ENCODE data around the gene RGS9BP. TPM values are rescaled to one million over a fixed set of nuclear protein-coding genes. Genes with fewer than 3 reads are reported as not detected.

The RGS9BP gene
- total and polyA plus RNA-seq, 2 of the 13 experiments (the other 11 are each of a cell fraction or from before 2014, with no cell fraction given): 0.01 TPM; not detected in 1

GRCh38 chr19:32717496-32717895 lies 41.8 kb downstream of the RGS9BP start:
- DNase-seq (ENCODE audit: low spot score): no peak
- POLR2A ChIA-PET: no interaction called here
- H3K4me3 ChIP-seq (replicated peaks in 1 of 3; ENCODE audit: insufficient read depth in 1 of 3, low read depth in 2 of 3, low read length in 3 of 3): no peak overlapping the region
- intact Hi-C loops (cut with micrococcal nuclease; ENCODE audit: unreplicated experiment) (no loop called here), in situ Hi-C loops (cut with HindIII; ENCODE audit: extremely low pct_ligation_motif_present, low pct_unique_long_range_greater_than_20kb) (no loop called here)
- TF ChIP-seq PAXIP1 (CRISPR knock-in tag; conservative IDR thresholded peaks at IDR 0.05): no peak
- no peak for TF ChIP-seq HNRNPL (IDR thresholded peaks at IDR 0.05; ENCODE audit: low read depth, low read length)
- no peak for TF ChIP-seq BORCS8-MEF2B (CRISPR knock-in tag; IDR thresholded peaks at IDR 0.05)
- TF ChIP-seq, protein P1, sequence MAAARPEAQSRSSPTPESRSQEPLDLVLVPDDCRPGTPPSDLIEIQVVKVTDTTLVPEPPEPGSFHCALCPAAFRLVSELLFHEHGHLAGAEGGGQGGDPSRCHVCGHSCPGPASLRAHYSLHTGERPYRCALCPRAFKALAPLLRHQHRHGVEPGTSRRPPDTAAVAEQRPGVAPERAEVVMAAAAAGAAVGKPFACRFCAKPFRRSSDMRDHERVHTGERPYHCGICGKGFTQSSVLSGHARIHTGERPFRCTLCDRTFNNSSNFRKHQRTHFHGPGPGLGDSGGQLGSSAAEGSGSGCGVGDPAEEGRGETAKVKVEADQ (CRISPR knock-in tag; IDR thresholded peaks at IDR 0.05; ENCODE audit: borderline replicate concordance): no peak
- no peak for TF ChIP-seq ZNF782 (CRISPR knock-in tag; IDR thresholded peaks at IDR 0.05; ENCODE audit: borderline replicate concordance)
- no peak for TF ChIP-seq ZNF383 (CRISPR knock-in tag; IDR thresholded peaks at IDR 0.05; ENCODE audit: borderline replicate concordance)
- TF ChIP-seq HNRNPLL (IDR thresholded peaks at IDR 0.05; ENCODE audit: low read depth, low read length, poor library complexity, severe bottlenecking): no peak
- TF ChIP-seq NR0B2 (CRISPR knock-in tag; IDR thresholded peaks at IDR 0.05): no peak
- TF ChIP-seq ZNF543 (CRISPR knock-in tag; IDR thresholded peaks at IDR 0.05): no peak
- no peaks in the 10 kb centered on the region for H3K79me2 ChIP-seq (ENCODE audit: insufficient read depth, low read length)
- ATAC-seq: no peak
- no peaks in the 10 kb centered on the region for H4K20me1 ChIP-seq (ENCODE audit: insufficient read depth, low read length)
- H3K36me3 ChIP-seq (replicated peaks in 1 of 2; ENCODE audit: control insufficient read depth in 1 of 2, insufficient read depth in 2 of 2, low read length in 2 of 2): 0 out of 5 replicates have a peak, but pooled peaks cover 0 to 8% of the 10 kb centered on the region in 2 experiments
- no peak for FAIRE-seq
- CTCF ChIA-PET (ENCODE audit: low intra/inter-chr PET ratio, low total read pairs): no interaction called here
- H3K27me3 ChIP-seq (ENCODE audit: control insufficient read depth in 1 of 2, insufficient read depth in 2 of 2, low read length in 2 of 2): peaks cover 0 to 4% of the 10 kb centered on the region in 2 experiments; a peak in 2 of 5 replicates
- no TSS peak for BruUV-seq (replicated peaks)
- WGBS (ENCODE audit: low lambda C conversion rate): 62% methylated on average over 5 of the region's 5 CpGs
- no peak overlapping the region for H3K27ac ChIP-seq (ENCODE audit: extremely low read length, insufficient read depth, low read length)
- H2AFZ ChIP-seq (ENCODE audit: low read length): no peak overlapping the region
- no peak overlapping the region for H3K4me2 ChIP-seq (ENCODE audit: low read depth, low read length)
- H3K4me1 ChIP-seq (ENCODE audit: insufficient read depth, low read length): no peaks in the 10 kb centered on the region
- no peaks in the 10 kb centered on the region for H3K9me3 ChIP-seq (ENCODE audit: low read length)
- H3K9ac ChIP-seq (ENCODE audit: insufficient read depth, low read depth, low read length): no peak overlapping the region

All from HepG2 (cell line).